ENCODE measurements around the gene FXYD5.

FXYD5 gene

DNA sequence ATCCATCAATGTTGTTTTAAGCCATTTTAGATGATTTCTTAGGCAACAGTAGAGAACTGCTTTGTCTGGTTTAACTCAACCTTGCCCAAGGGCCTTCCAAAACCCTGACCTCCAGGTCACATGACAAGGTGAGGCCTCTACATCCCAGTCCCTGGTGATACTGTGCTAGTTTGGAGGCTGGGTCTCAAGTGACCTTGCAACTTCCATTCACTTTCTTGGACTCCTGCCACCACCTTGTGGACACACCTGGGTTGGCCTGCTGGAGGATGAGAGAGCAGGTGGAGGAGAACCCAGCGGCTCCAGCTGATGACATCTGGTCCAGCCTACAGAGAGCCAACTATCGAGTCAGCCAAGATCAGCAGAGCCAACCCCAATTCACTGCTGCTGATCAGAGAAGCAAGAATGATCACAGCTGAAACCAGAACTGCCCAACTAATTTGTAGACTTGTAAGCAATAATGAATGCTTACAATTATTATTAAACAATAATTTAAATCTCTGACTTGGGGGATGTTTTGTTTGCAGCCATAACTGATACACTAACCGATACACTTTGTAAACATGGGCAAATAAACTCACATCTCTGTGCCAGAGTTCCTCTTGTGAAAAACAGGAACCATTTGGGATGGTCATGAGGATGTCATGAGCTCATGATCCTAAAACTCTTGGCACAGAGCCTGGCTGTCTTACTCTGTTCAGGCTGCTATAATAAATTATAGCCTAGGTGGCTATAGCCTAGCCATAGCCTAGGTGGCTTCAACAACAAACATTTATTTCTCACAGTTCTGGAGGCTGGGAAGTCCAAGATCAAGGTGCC lies 62.5 kb downstream of the FXYD5 start:
- no peak for DNase-seq

DNA sequence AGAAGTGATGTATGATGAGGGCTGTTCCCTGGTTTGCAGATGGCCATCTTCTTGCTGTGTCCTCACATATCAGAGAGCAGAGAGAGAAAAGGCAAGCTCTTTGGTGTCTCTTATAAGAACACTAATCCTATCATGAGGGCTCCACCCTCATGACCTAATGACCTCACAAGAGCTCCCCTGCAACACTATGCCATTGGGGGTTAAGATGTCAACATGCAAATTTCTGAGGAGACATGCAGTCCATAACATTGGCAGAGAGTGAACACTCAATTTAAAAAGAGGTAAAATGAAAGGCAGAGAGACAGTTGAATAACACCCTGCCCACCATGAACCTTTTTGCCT lies 63.1 kb downstream of the FXYD5 start:
- DNase-seq: no peak

DNA sequence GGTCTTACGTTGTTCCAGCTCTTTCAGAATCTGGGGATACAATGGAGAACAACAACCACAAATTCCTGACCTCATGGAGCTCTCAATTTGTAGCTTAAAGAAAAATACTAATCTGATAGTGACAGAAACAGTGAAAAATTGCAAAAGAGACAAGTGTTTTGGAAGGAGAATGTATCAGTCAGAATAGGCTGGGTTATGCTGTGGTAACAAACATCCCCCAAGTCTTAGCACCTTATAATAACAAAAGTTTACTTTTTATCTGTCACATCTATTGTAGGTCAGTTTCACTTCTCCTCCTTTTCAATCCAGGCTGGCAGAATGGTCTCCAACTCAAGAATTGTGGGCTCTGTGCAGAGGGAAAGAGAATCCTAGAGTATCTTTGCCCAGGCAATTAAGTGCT lies 64.5 kb downstream of the FXYD5 start:
- DNase-seq: no peak
